ENCODE measurements around the gene CACNA1H.
"Not testable (repeated sequence)": the region's sequence is repeated elsewhere in the genome, so short reads cannot be mapped to it uniquely, and the experiment has no call there.

GRCh38 chr16:1253701-1254364, 100.9 kb downstream of the CACNA1H start:
- not testable (repeated sequence) for TF ChIP-seq ZNF639 (CRISPR knock-in tag; conservative IDR thresholded peaks at IDR 0.05 in 1 of 2, IDR thresholded peaks at IDR 0.05 in 1 of 2); FOXP1 (CRISPR knock-in tag; IDR thresholded peaks at IDR 0.05); TAF1 (IDR thresholded peaks at IDR 0.05; ENCODE audit: control insufficient read depth, extremely low read depth, insufficient read depth, low read length, severe bottlenecking); ZNF780A (CRISPR knock-in tag; IDR thresholded peaks at IDR 0.05); BCL6 (CRISPR knock-in tag; IDR thresholded peaks at IDR 0.05); CTCF (IDR thresholded peaks at IDR 0.05 in 2 of 3, conservative IDR thresholded peaks at IDR 0.05 in 1 of 3; ENCODE audit: insufficient read depth in 2 of 3, low read depth in 1 of 3, low read length in 3 of 3); EGR1 (conservative IDR thresholded peaks at IDR 0.05)

All from K562 (cell line).